Measurements from ENCODE around the gene TLK1.

The TLK1 gene

GRCh38 chr2:171136024-171136423, 24.7 kb downstream of the TLK1 start:
- H3K4me1 ChIP-seq (ENCODE audit: control insufficient read depth in 1 of 2, insufficient read depth in 2 of 2, low read length in 2 of 2): peaks cover 3 to 11% of the 10 kb centered on the region in 2 donors
- no peak overlapping the region for H3K4me3 ChIP-seq (ENCODE audit: low read depth in 1 of 2, low read length in 2 of 2)

GRCh38 chr2:171134624-171135230, 26.0 kb downstream of the TLK1 start:
- peaks cover 0 to 10% of the 10 kb centered on the region in 2 donors for H3K4me1 ChIP-seq (ENCODE audit: control insufficient read depth in 1 of 2, insufficient read depth in 2 of 2, low read length in 2 of 2)

More at GRCh38 chr2:171136024-171136423, 24.7 kb downstream of the TLK1 start:
- no peaks in the 10 kb centered on the region for H3K27me3 ChIP-seq (ENCODE audit: low read depth, low read length)
- H3K9me3 ChIP-seq (ENCODE audit: control insufficient read depth in 1 of 2, low read length in 2 of 2): no peaks in the 10 kb centered on the region
- no peak overlapping the region for H3K27ac ChIP-seq (ENCODE audit: low read length)
- no peaks in the 10 kb centered on the region for H3K36me3 ChIP-seq (ENCODE audit: control insufficient read depth in 1 of 2, insufficient read depth in 2 of 2, low read length in 2 of 2)

GRCh38 chr2:171132086-171132485, 28.6 kb downstream of the TLK1 start:
- Histone ChIP-seq H3K9me3 (ENCODE audit: control insufficient read depth in 1 of 2, low read length in 2 of 2) (no peaks in the 10 kb centered on the region), H3K27me3 (ENCODE audit: low read depth, low read length) (no peaks in the 10 kb centered on the region), H3K4me1 (ENCODE audit: control insufficient read depth in 1 of 2, insufficient read depth in 2 of 2, low read length in 2 of 2) (peaks cover 0 to 4% of the 10 kb centered on the region in 2 donors), H3K36me3 (ENCODE audit: control insufficient read depth in 1 of 2, insufficient read depth in 2 of 2, low read length in 2 of 2) (no peaks in the 10 kb centered on the region), H3K27ac (ENCODE audit: low read length) (no peak overlapping the region), H3K4me3 (ENCODE audit: low read depth in 1 of 2, low read length in 2 of 2) (no peak overlapping the region)

More at GRCh38 chr2:171134624-171135230, 26.0 kb downstream of the TLK1 start:
- Histone ChIP-seq H3K36me3 (ENCODE audit: control insufficient read depth in 1 of 2, insufficient read depth in 2 of 2, low read length in 2 of 2) (no peaks in the 10 kb centered on the region), H3K27ac (ENCODE audit: low read length) (no peak overlapping the region), H3K9me3 (ENCODE audit: control insufficient read depth in 1 of 2, low read length in 2 of 2) (no peaks in the 10 kb centered on the region), H3K27me3 (ENCODE audit: low read depth, low read length) (no peaks in the 10 kb centered on the region), H3K4me3 (ENCODE audit: low read depth in 1 of 2, low read length in 2 of 2) (no peak overlapping the region)

GRCh38 chr2:171128461-171128860, 32.2 kb downstream of the TLK1 start:
- no peaks in the 10 kb centered on the region for H3K4me1 ChIP-seq (ENCODE audit: control insufficient read depth in 1 of 2, insufficient read depth in 2 of 2, low read length in 2 of 2)
- H3K36me3 ChIP-seq (ENCODE audit: control insufficient read depth in 1 of 2, insufficient read depth in 2 of 2, low read length in 2 of 2): no peaks in the 10 kb centered on the region
- H3K9me3 ChIP-seq (ENCODE audit: control insufficient read depth in 1 of 2, low read length in 2 of 2): no peaks in the 10 kb centered on the region
- no peak overlapping the region for H3K27ac ChIP-seq (ENCODE audit: low read length)
- no peaks in the 10 kb centered on the region for H3K27me3 ChIP-seq (ENCODE audit: low read depth, low read length)
- no peak overlapping the region for H3K4me3 ChIP-seq (ENCODE audit: low read depth in 1 of 2, low read length in 2 of 2)

GRCh38 chr2:171124541-171124940, 36.2 kb downstream of the TLK1 start:
- no peaks in the 10 kb centered on the region for H3K9me3 ChIP-seq (ENCODE audit: control insufficient read depth in 1 of 2, low read length in 2 of 2)
- no peak overlapping the region for H3K27ac ChIP-seq (ENCODE audit: low read length)
- no peaks in the 10 kb centered on the region for H3K36me3 ChIP-seq (ENCODE audit: control insufficient read depth in 1 of 2, insufficient read depth in 2 of 2, low read length in 2 of 2)
- no peak overlapping the region for H3K4me3 ChIP-seq (ENCODE audit: low read depth in 1 of 2, low read length in 2 of 2)
- no peaks in the 10 kb centered on the region for H3K4me1 ChIP-seq (ENCODE audit: control insufficient read depth in 1 of 2, insufficient read depth in 2 of 2, low read length in 2 of 2)
- H3K27me3 ChIP-seq (ENCODE audit: low read depth, low read length): no peaks in the 10 kb centered on the region

GRCh38 chr2:171109571-171109970, 51.1 kb downstream of the TLK1 start:
- Histone ChIP-seq H3K27ac (ENCODE audit: low read length) (no peak overlapping the region), H3K4me1 (ENCODE audit: control insufficient read depth in 1 of 2, insufficient read depth in 2 of 2, low read length in 2 of 2) (no peaks in the 10 kb centered on the region), H3K27me3 (ENCODE audit: low read depth, low read length) (no peaks in the 10 kb centered on the region), H3K36me3 (ENCODE audit: control insufficient read depth in 1 of 2, insufficient read depth in 2 of 2, low read length in 2 of 2) (no peaks in the 10 kb centered on the region), H3K9me3 (ENCODE audit: control insufficient read depth in 1 of 2, low read length in 2 of 2) (no peaks in the 10 kb centered on the region), H3K4me3 (ENCODE audit: low read depth in 1 of 2, low read length in 2 of 2) (no peak overlapping the region)

- Histone ChIP-seq H3K27ac (ENCODE audit: low read length) (no peak overlapping the region), H3K9me3 (ENCODE audit: control insufficient read depth in 1 of 2, low read length in 2 of 2) (no peaks in the 10 kb centered on the region), H3K4me3 (ENCODE audit: low read depth in 1 of 2, low read length in 2 of 2) (no peak overlapping the region), H3K36me3 (ENCODE audit: control insufficient read depth in 1 of 2, insufficient read depth in 2 of 2, low read length in 2 of 2) (no peaks in the 10 kb centered on the region), H3K27me3 (ENCODE audit: low read depth, low read length) (no peaks in the 10 kb centered on the region), H3K4me1 (ENCODE audit: control insufficient read depth in 1 of 2, insufficient read depth in 2 of 2, low read length in 2 of 2) (no peaks in the 10 kb centered on the region)
Measured at GRCh38 chr2:171109020-171109419, 51.7 kb downstream of the TLK1 start.

- no peaks in the 10 kb centered on the region for H3K4me1 ChIP-seq (ENCODE audit: control insufficient read depth in 1 of 2, insufficient read depth in 2 of 2, low read length in 2 of 2)
- H3K27me3 ChIP-seq (ENCODE audit: low read depth, low read length): no peaks in the 10 kb centered on the region
- no peak overlapping the region for H3K4me3 ChIP-seq (ENCODE audit: low read depth in 1 of 2, low read length in 2 of 2)
- H3K27ac ChIP-seq (ENCODE audit: low read length): no peak overlapping the region
- no peaks in the 10 kb centered on the region for H3K9me3 ChIP-seq (ENCODE audit: control insufficient read depth in 1 of 2, low read length in 2 of 2)
- no peaks in the 10 kb centered on the region for H3K36me3 ChIP-seq (ENCODE audit: control insufficient read depth in 1 of 2, insufficient read depth in 2 of 2, low read length in 2 of 2)
Measured at GRCh38 chr2:171107803-171108202, 52.9 kb downstream of the TLK1 start.

- H3K27ac ChIP-seq (ENCODE audit: low read length): no peak overlapping the region
- H3K4me3 ChIP-seq (ENCODE audit: low read depth in 1 of 2, low read length in 2 of 2): no peak overlapping the region
- H3K36me3 ChIP-seq (ENCODE audit: control insufficient read depth in 1 of 2, insufficient read depth in 2 of 2, low read length in 2 of 2): peaks cover 0 to 8% of the 10 kb centered on the region in 2 donors
- H3K4me1 ChIP-seq (ENCODE audit: control insufficient read depth in 1 of 2, insufficient read depth in 2 of 2, low read length in 2 of 2): no peaks in the 10 kb centered on the region
- peaks cover 0 to under 1% of the 10 kb centered on the region in 2 donors for H3K9me3 ChIP-seq (ENCODE audit: control insufficient read depth in 1 of 2, low read length in 2 of 2)
- H3K27me3 ChIP-seq (ENCODE audit: low read depth, low read length): no peaks in the 10 kb centered on the region
Measured at GRCh38 chr2:171104379-171104778, 56.3 kb downstream of the TLK1 start.

GRCh38 chr2:171102802-171103201, 57.9 kb downstream of the TLK1 start:
- Histone ChIP-seq H3K27me3 (ENCODE audit: low read depth, low read length) (no peaks in the 10 kb centered on the region), H3K4me3 (ENCODE audit: low read depth in 1 of 2, low read length in 2 of 2) (no peak overlapping the region), H3K27ac (ENCODE audit: low read length) (no peak overlapping the region), H3K4me1 (ENCODE audit: control insufficient read depth in 1 of 2, insufficient read depth in 2 of 2, low read length in 2 of 2) (no peaks in the 10 kb centered on the region), H3K36me3 (ENCODE audit: control insufficient read depth in 1 of 2, insufficient read depth in 2 of 2, low read length in 2 of 2) (peaks cover 0 to 14% of the 10 kb centered on the region in 2 donors), H3K9me3 (ENCODE audit: control insufficient read depth in 1 of 2, low read length in 2 of 2) (peaks cover 12% of the 10 kb centered on the region in 2 donors)

- H3K27me3 ChIP-seq (ENCODE audit: low read depth, low read length): no peaks in the 10 kb centered on the region
- H3K9me3 ChIP-seq (ENCODE audit: control insufficient read depth in 1 of 2, low read length in 2 of 2): peaks cover 12 to 18% of the 10 kb centered on the region in 2 donors
Measured at GRCh38 chr2:171100370-171100769, 60.3 kb downstream of the TLK1 start.

GRCh38 chr2:171098607-171099006, 62.1 kb downstream of the TLK1 start:
- H3K27me3 ChIP-seq (ENCODE audit: low read depth, low read length): no peaks in the 10 kb centered on the region
- H3K27ac ChIP-seq (ENCODE audit: low read length): no peak overlapping the region
- no peak overlapping the region for H3K4me3 ChIP-seq (ENCODE audit: low read depth in 1 of 2, low read length in 2 of 2)
- H3K4me1 ChIP-seq (ENCODE audit: control insufficient read depth in 1 of 2, insufficient read depth in 2 of 2, low read length in 2 of 2): no peaks in the 10 kb centered on the region
- H3K36me3 ChIP-seq (ENCODE audit: control insufficient read depth in 1 of 2, insufficient read depth in 2 of 2, low read length in 2 of 2): peaks cover 0 to 14% of the 10 kb centered on the region in 2 donors
- peaks cover 12 to 18% of the 10 kb centered on the region in 2 donors for H3K9me3 ChIP-seq (ENCODE audit: control insufficient read depth in 1 of 2, low read length in 2 of 2)

More at GRCh38 chr2:171100370-171100769, 60.3 kb downstream of the TLK1 start:
- Histone ChIP-seq H3K27ac (ENCODE audit: low read length) (no peak overlapping the region), H3K36me3 (ENCODE audit: control insufficient read depth in 1 of 2, insufficient read depth in 2 of 2, low read length in 2 of 2) (peaks cover 0 to 14% of the 10 kb centered on the region in 2 donors), H3K4me1 (ENCODE audit: control insufficient read depth in 1 of 2, insufficient read depth in 2 of 2, low read length in 2 of 2) (no peaks in the 10 kb centered on the region), H3K4me3 (ENCODE audit: low read depth in 1 of 2, low read length in 2 of 2) (no peak overlapping the region)
